Islet of Langerhans (tissue), 1 donor: ENCODE results near the gene TUBGCP3.
"Not testable (repeated sequence)": the region's sequence is repeated elsewhere in the genome, so short reads cannot be mapped to it uniquely, and the experiment has no call there.

Experiments used
- FAIRE-seq: peaks from one replicate; lab custom pipeline; 2011; peaks lifted over from hg19 to GRCh38; lab: Jason Lieb, UNC

Gene TUBGCP3

DNA sequence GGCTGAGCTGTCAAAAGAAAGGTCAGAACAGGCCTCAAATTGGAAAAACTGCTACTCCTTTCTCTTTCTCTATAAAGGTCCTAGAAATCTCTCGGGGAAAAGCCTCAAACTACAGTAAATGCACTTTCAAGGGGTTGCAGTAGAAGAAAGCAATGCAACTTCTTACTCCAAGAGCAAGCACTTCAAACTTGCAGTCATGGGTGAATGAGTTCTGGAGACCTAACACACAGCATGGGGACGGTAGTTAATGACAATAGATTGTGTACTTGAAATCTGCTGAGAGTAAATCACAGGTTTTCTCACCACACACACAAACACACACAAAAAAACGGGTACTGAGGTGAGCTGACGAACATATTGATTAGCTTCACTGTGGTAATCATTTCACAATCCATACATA is 11.8 kb downstream of the TUBGCP3 start:
- FAIRE-seq: no peak

DNA sequence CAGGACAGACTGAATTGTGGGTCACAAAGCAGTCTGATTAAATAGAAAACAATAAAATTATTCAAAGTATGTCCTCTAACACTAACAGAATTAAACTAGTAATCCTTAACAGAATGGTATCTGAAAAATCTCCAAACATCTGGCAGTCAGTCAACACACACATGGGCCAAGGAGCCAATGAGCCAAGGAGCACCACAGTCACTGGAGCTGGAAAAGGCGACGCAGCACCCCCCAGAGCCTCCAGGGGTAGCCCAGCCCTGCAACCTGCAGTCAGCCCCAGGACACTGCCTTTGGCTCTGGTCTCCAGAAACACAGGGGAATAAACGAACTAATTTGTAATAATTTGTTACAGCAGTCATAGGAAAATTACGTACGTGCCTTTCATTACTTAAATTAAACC is 12.3 kb downstream of the TUBGCP3 start:
- FAIRE-seq: no peak

DNA sequence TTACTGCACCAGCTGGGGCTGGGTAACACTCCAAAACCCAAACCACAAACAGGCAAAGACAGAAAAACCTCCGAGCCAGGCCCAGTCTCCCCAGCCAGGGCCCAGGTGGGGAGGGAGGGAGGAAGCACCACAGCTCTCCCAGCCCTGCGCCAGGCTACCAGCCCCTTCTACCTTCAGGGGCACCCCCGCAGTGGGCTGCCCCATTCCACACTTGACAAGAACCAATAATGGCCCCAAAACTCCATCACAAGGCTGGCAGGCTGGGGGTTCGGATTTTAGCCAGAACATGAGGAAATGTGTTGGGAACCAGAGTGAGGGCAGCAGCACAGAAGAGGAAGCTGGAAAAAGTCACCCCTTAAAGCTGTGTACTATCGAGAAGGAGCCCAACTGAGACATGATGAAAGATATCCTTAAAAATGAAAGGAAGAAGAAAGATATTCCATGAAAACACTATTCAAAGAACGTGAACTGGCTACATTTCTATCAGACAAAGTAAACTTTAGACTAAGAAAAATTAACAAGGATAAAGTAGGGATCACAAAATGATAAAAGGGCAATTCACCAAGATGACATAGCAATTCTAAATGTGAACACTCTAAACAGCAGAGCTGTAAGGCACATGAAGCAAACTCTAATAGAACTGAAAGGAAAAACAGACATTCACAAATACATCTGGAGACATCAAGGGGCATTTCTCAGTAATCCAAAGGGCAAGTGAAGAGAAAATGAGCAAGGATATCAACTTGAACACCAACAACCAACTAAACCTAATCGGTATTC is 12.9 kb downstream of the TUBGCP3 start:
- FAIRE-seq: no peak

DNA sequence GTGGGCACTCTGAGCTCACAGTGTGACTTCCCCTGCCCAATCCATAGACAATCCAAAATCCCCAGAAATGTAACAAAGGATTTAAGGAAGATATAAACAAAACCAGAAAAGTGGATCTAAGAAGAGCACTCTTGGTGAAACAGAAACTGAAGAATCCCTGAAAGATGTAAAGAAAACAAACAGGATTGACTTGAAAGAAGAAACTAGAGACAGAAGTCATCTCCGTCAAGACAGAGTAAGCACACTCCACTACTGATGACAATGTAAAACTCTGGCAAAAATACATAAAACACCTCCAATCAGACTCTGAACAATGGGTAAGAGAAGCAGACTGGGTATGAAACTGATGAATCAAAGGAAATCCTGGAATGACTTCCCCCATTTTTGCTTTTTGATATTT is 13.5 kb downstream of the TUBGCP3 start:
- FAIRE-seq: no peak

GRCh38 chr13:112573710-112574109 is 14.2 kb downstream of the TUBGCP3 start:
- FAIRE-seq: no peak

DNA sequence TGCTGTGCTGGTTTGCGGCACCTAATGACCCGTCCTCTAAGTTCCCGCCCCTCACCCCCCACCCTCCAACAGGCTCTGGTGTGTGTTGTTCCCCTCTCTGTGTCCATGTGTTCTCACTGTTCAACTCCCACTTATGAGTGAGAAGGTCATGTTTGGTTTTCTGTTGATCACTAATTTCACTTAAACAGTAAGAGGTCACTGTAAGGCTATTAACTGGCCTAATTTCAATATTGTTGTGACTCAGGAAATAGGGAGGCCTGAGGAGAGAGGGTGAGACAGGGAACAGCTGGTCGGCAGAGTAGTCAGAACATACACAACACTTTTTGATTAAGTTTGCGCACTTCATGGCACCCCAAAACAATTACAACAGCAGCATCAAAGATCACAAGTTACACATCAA is 15.6 kb downstream of the TUBGCP3 start:
- no peak for FAIRE-seq

DNA sequence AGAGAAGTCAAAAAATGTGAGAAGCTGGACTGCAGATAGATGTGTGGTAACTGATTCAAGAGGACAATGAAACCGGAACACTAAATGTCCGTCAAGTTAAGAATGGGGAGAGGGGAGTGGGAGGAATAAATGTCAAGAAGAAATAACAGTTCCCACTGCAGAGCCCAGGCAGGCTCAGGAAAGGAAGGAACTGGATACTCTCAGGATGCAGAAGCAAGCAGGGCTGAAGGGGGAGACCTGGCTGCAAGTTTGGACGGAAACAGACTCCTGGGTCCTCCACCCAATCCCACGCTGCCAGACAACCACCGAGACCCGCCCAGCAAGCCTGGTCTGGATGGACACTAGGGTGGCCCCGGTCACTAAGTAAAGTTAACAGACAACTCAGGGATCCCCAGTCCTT is 18.1 kb downstream of the TUBGCP3 start:
- no peak for FAIRE-seq

GRCh38 chr13:112567161-112567862 is 20.6 kb downstream of the TUBGCP3 start:
- no peak for FAIRE-seq

DNA sequence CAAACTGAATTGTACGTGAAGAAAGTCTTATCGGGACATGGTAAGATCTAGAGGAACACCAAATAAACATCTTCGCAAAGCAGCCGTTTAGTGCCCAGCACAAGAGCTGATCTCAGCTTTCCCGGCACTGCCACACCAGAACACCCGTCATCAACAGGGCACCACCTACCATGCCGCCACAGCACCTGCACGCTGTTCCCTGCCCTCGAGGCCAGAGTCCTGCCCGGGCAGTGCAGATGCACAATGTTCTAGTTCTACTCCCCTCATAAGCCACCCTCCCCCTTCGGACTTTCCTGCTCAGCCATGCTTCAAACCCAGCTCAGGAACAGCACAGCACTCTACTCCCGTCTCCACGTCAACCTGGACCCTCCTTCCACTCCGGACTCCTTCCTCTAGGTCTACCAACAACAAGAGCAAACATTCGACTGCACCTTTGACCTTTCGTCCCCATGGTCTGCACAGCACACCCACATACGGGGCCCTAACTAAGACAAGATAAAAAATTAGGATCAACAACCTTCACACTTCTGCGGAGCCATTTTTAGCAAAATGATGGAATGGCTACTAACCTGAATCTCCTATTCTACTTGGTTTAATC is 25.1 kb downstream of the TUBGCP3 start:
- no peak for FAIRE-seq

- no peak for FAIRE-seq
Measured at GRCh38 chr13:112562254-112562653, 25.7 kb downstream of the TUBGCP3 start.

DNA sequence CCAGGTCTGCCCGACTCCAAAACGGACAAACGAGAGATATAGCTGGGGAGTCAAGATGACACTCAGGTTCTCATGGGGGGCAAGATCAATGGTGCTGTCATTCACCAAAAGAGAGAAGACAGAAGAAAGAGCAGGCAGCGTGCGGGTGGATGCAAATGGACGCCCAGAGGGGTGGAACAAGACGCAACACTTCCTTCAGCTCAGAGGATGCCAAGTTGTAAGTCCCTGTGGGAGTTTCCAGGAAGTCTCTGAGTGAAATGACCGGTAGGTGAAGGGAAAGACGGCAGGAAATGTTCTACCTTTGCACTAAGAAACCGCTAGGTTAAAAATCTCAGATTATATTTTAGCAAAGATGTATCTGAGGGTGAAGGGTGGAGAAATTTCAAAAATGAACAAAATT is 26.5 kb downstream of the TUBGCP3 start:
- no peak for FAIRE-seq

DNA sequence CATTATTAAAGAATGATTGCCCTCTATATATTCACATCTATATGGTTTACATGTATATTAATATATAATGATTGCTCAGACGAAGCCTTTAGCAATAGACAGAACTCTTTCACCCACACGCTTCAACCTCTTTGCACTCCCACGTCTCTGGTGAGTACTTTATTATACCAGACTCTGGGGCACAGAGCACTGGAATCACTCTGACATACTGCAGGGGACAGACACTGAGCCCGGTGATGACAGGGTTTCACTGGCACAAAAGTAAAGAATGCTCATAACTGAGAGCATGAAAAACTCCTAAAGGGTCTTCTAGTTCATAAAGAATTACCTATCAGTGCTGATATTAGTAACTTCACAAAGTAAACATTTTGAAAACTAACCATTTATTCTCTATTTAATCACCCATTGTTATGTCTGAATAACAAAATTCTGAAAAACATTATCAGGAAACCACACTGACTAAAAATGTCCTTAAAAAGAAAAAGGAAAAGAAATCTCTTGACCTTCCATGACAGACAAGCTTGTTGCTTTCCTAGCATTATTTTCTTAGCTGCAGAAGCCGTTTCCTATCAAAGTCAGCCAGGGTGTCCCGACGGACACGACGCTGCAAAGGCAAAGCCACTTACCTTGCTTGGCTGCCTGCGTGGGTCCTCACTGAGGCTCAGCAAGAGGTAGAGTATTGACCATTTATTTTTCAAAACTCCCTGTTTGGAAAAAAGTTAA is 29.1 kb downstream of the TUBGCP3 start:
- FAIRE-seq: no peak

DNA sequence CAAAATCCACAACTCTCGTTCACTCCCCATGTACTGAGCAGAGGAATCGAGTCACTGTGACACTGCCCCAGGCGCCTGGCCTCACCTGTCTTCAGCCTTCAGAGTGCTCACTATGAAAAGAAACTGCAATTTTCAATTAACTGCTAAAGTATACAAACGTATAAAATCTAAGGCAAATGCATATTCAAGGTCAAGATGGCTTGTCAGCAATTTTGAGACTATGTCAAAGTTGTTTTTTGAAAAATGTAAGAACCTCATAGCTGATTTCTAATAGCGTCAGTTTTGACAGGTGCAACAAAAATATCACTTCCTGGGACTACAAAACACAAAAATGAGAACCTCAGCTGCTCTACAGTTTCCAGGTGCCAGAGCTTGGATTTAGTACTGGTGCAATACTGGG is 31.4 kb downstream of the TUBGCP3 start:
- FAIRE-seq: no peak

DNA sequence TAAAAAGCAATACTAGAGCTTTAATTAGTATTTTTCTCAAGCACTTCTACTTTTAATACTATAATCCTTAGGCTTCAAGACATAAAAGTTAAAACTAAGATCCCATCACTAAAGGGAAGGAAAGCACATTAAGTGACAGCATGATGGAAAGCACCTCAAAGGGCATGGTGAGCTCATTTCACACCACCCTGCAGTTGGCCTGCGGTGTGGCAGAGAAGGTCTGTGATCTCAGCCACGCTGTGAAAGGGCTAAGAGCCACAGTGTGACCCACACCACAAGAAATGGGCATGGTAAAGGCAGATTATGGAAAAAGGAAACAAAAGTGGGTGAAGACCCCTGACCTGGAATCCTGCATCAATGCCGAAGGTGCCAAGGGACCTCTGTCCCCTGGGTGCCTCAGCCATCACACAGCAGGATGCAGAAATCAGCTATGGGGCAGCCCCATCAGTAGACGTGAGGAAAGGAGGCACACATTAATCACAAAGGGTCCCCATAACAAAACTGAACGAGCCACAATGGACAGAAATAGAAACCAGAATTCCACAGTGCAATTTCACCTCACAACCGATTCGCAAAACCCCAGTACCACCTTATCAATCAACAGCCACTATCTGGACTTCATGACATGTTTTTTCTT is 33.6 kb downstream of the TUBGCP3 start:
- no peak for FAIRE-seq

- FAIRE-seq: not testable (repeated sequence)
Measured at GRCh38 chr13:112548975-112549374, 39.0 kb downstream of the TUBGCP3 start.

- no peak for FAIRE-seq
Measured at GRCh38 chr13:112545856-112546255, 42.1 kb downstream of the TUBGCP3 start.

- FAIRE-seq: no peak
Measured at GRCh38 chr13:112532837-112533745, 54.9 kb downstream of the TUBGCP3 start.

GRCh38 chr13:112531263-112531794 is 56.6 kb downstream of the TUBGCP3 start:
- no peak for FAIRE-seq

- FAIRE-seq: no peak
Measured at GRCh38 chr13:112530861-112531260, 57.1 kb downstream of the TUBGCP3 start.

DNA sequence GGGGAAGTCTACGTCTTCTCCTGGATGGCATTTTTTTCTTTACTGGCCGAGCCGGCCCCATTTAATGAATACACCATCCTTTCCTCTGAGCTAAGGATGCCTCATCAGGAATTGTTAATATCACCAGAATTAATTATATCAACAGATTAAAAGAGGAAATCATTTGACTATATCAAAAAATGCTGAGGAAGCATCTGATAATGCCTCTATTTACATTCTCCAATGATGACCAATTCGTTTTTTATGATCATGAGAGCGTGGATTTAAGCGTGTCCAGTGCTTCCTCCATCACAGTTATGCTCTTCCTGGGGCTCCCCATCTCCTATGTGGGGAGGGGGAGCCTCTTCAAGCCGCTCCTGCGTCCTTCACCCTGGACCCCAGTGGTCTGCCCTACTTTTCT is 58.7 kb downstream of the TUBGCP3 start:
- FAIRE-seq: no peak
